HL-60/S4 (cell line): ENCODE data around the gene TFCP2L1.

Experiments
- in situ Hi-C: fragments of 300-500 bp; cut with MboI; formaldehyde crosslinking; loops from 2 replicates; pipeline ENCODE4 v1.14.3; 2022; ENCODE audit warnings: low sequenced_read_pairs

The TFCP2L1 gene

GRCh38 chr2:121184248-121184862 is 100.6 kb downstream of the TFCP2L1 start:
- in situ Hi-C loops = no loop called here

GRCh38 chr2:121182520-121182919 is 102.5 kb downstream of the TFCP2L1 start:
- in situ Hi-C loops = no loop called here

DNA sequence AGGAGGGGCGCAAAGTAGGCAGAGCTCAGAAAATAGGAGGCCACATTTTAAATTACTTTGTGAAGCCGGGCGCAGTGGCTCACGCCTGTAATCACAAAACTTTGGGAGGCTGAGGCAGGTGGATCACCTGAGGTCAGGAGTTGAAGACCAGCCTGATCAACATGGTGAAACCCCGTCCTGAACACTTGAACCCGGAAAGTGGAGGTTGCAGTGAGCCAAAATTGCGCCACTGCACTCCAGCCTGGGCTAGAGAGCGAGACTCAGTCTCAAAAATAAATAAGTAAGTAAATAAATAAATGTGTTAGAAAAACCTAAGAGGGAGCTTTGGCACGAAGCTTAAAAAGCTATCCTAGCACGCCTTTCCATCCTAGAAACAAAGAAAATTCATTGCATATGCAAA is 105.5 kb downstream of the TFCP2L1 start:
- in situ Hi-C loops = no loop called here

DNA sequence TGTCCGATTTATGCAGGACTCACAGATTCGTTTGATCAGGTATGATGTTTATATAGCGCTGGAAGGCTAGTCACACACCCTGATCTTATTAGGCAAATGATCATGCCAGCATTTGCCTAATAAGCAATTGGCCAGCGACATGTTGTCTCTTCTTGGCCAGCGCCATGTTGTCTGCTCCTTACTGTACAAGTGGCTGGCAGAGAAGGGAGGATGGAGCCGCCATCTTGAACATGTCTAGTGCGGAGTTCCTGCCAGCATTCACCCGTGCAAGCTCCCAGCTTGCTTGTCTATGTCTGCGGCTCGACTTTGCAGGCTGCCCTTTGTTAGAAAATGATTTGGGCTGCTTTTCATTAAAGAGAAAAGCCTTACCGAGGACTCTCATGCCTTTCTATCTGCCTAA is 106.3 kb downstream of the TFCP2L1 start:
- in situ Hi-C loops = no loop called here

DNA sequence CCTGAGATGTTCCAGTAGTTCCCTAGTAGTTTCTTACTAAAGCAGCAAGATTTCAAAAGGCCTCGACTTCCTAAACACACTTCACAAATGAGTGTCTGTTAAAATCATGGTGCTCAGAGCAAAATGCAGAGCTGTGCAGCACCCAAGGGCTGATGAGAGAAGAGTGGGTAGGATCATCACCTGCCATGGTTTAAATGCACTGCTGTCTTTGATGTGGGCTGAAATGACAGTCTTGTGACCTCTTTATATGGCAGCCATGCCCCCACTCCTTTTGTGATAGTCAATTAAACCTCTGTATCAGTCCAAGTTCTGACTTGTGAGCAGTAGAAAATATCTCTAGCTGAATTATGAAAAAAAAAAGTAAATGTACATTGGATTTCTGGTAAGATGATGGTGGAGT is 107.1 kb downstream of the TFCP2L1 start:
- in situ Hi-C loops = no loop called here

GRCh38 chr2:121175326-121175725 is 109.7 kb downstream of the TFCP2L1 start:
- in situ Hi-C loops = no loop called here

DNA sequence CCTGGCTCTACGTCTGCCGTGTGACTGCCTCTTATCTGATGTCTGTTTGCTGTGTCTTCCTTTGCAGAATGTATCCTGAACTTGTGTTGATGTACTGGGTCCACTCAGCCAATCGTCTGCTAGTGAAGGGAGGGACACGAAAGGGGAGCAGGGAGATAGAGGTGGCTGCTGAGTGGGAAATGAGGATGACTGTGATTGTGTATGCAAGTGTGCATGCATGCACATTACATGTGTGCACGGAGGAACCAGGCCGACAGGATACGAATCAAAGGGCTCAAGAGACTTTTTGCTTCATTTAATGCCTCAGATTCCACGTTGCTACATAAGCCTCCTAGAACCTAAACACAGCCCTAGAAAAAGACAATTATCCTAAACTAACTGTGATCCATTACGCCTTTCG is 111.2 kb downstream of the TFCP2L1 start:
- in situ Hi-C loops = no loop called here

- in situ Hi-C loops = no loop called here
Measured at GRCh38 chr2:121173112-121173511, 111.9 kb downstream of the TFCP2L1 start.

- in situ Hi-C loops = no loop called here
Measured at GRCh38 chr2:121172456-121172855, 112.5 kb downstream of the TFCP2L1 start.

GRCh38 chr2:121171625-121172119 is 113.3 kb downstream of the TFCP2L1 start:
- in situ Hi-C loops = no loop called here

DNA sequence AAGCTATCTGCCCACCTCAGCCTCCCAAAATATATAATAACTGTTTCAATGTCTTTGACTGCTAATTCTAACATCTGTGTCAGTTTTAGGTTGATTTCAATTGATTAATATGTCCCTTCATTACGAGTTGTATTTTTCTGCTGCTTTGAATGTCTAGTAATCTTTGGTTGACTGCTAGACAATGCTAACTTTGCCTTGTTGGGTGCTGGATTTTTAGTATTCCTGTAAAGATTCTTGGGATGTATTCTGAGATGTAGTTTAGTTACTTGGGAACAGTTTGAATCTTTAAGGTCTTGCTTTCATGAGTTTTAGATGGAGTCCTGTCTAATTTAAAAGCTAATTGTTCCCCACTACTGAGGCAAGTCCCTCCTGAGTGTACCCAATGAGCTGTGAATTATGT is 114.4 kb downstream of the TFCP2L1 start:
- in situ Hi-C loops = no loop called here

- in situ Hi-C loops = no loop called here
Measured at GRCh38 chr2:121167411-121167810, 117.6 kb downstream of the TFCP2L1 start.
